Immature natural killer cell (primary cell): Measurements from ENCODE around the gene DIRAS1. TPM values are rescaled to one million over a fixed set of nuclear protein-coding genes. Genes with fewer than 3 reads are reported as not detected.
"Not testable (repeated sequence)": the region's sequence is repeated elsewhere in the genome, so short reads cannot be mapped to it uniquely, and the experiment has no call there.

ENCODE experiments used
- DNase-seq, 3 donors: peaks; one replicate each; pipeline ENCODE4 v3.0.0; 2022; ENCODE audit warnings: mixed read lengths in 1 of 3
- H3K27ac Mint-ChIP-seq, 6 donors: one replicate each; pipeline ENCODE4 v1.8.0; 2020; ENCODE audit warnings: mixed read lengths in 6 of 6, mild to moderate bottlenecking in 5 of 6, inconsistent platforms in 4 of 6, moderate library complexity in 3 of 6
- H3K27me3 Mint-ChIP-seq, 3 donors: one replicate each; pipeline ENCODE4 v1.8.0; 2020 to 2021; ENCODE audit warnings: low read depth in 3 of 3, mild to moderate bottlenecking in 3 of 3, mixed read lengths in 3 of 3, moderate library complexity in 3 of 3, inconsistent platforms in 1 of 3
- H3K36me3 Mint-ChIP-seq, 3 donors: one replicate each; pipeline ENCODE4 v1.8.0; 2020; ENCODE audit warnings: mixed read lengths in 3 of 3, inconsistent platforms in 2 of 3, mild to moderate bottlenecking in 2 of 3
- H3K4me1 Mint-ChIP-seq, 2 donors: one replicate each; pipeline ENCODE4 v1.8.0; 2020; ENCODE audit warnings: inconsistent platforms in 2 of 2, mild to moderate bottlenecking in 2 of 2, mixed read lengths in 2 of 2, moderate library complexity in 1 of 2
- H3K4me3 Mint-ChIP-seq, 5 donors: one replicate each; pipeline ENCODE4 v1.8.0; 2020; ENCODE audit warnings: mild to moderate bottlenecking in 5 of 5, mixed read lengths in 5 of 5, inconsistent platforms in 3 of 5, moderate library complexity in 3 of 5
- H3K9me3 Mint-ChIP-seq, 6 donors: one replicate each; pipeline ENCODE4 v1.8.0; 2020; ENCODE audit warnings: mild to moderate bottlenecking in 6 of 6, mixed read lengths in 6 of 6, inconsistent platforms in 4 of 6, moderate library complexity in 3 of 6
- polyA plus RNA-seq, 3 donors: library from polyadenylated mRNA; unstranded; fragments of 300-500 nt; fragmentation: Illumina TruSeq; gene quantifications; one replicate each; pipeline ENCODE4 v1.2.3, GENCODE V29; 2021

Gene DIRAS1
- polyA plus RNA-seq, 3 donors from 2014 or later = not detected

DNA sequence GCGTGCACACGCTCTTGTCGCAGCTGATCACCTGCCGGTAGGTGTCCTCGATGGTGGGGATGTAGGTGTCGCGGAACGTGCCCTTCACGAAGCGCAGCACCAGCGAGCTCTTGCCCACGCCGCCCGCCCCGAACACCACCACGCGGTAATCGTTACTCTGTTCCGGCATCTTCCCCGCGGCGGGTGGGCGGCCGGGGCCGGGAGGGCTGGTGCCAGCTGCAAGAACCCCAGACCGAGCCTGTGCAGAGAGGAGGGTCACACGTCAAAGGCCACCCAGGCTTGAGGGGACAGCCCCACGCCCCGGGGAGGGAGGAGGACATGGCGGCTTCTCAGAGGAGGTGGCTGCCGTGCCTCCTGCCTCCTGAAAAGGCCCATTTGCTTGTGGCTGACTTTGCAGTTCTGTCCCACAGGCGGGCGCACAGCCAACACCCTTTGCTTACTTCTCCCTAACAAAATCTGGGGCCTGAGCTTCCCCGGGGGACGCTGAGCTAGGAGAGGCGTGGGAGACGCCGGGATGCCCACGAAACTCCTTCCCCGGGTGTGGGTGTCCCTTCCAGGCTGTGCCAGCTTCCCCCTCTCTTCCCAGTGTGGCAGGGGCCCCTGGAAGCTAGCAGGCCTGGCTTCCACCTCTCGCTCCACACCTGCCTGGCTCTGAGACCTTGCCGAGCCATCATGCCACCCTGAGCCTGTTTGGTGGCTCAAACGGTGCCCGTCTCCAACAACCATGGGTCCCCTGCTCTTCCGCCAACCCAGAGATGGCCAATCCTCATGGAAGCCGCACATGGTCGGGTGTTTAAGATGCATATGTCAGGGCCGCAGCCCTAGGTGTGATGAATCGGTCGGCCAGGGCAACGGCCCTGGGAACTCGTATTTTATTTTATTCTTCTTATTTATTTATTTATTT is 3.3 kb downstream of the DIRAS1 start:
- Mint-ChIP-seq H3K27me3 (peaks cover 0 to 5% (median 5%) of the 10 kb centered on the region in 3 donors), H3K36me3 (peaks cover 0 to 4% (median 0%) of the 10 kb centered on the region in 3 donors), H3K4me1 (peaks cover 0 to 4% of the 10 kb centered on the region in 2 donors), H3K27ac (no peak overlapping the region), H3K9me3 (peaks cover 0 to 9% (median 3%) of the 10 kb centered on the region in 6 donors), H3K4me3 (no peak overlapping the region)
- no peak for DNase-seq

DNA sequence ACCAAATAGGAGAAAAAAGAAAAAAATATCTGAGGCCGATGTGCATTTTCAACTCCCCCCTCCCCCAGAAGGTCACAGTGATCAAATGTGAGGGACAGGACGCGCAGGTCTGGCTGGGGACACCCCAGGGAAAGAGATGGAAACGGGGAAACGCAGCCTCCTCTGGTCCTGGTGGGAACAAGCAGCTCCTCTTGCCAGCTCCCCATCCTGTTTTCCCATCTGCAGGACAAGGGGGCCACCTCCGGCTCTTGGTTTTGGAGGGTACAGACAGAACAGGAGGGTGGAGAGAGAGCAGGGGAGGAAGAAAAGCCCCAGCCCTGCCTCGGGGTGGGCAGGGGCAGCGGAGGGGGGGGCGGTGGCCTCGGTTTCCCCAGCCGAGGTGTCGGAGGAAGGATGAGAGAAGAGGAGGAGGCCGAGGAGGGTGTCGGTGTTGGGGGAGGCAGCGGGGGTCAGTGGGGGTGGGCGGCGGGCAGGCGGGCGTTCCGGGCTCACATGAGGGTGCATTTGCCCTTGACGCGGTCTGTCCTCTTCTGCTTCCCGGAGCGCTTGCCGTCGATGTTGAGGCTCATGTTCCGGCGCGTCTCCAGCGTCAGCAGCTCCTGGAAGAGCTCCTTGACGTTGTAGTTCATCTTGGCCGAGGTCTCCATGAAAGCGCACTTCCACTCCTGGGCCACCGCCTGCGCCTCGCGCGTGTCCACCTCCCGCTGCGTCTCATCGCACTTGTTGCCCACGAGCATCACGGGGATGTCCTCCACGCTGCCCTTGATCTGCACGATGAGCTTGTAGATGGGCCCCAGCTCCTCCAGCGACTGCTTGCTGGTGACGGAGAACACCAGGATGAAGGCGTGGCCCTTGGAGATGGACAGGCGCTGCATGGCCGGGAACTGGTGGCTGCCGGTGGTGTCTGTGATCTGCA is 4.2 kb downstream of the DIRAS1 start:
- H3K9me3 Mint-ChIP-seq = peaks cover 0 to 9% (median 3%) of the 10 kb centered on the region in 6 donors
- H3K4me1 Mint-ChIP-seq = peaks cover 0 to 4% of the 10 kb centered on the region in 2 donors
- DNase-seq = no peak
- H3K4me3 Mint-ChIP-seq = no peak overlapping the region
- peaks cover 1 to 5% (median 5%) of the 10 kb centered on the region in 3 donors for H3K27me3 Mint-ChIP-seq
- no peak overlapping the region for H3K27ac Mint-ChIP-seq
- peaks cover 0 to 4% (median 0%) of the 10 kb centered on the region in 3 donors for H3K36me3 Mint-ChIP-seq

DNA sequence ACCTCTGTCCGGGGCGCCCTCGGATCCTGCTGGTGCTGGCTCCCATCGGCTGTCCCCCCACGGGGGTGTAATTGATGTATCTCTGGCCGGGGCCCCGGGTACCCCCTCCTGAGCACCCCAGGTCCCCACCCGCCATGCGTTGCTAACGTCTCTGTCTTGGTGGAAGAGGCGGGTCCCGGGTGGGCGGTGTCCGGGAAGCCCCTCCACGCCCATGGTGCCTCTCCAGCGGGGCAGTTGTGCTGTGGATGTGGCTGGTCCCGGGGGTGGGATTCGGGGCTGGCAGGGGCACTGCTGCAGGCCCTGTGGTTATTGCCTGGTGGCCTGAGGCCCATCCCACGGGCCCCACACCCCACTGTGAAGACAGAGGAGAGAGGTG is 4.9 kb downstream of the DIRAS1 start:
- Mint-ChIP-seq H3K9me3 (peaks cover 0 to 9% (median 3%) of the 10 kb centered on the region in 6 donors), H3K27ac (no peak overlapping the region), H3K27me3 (peaks cover 2 to 5% (median 3%) of the 10 kb centered on the region in 3 donors), H3K4me1 (peaks cover 0 to 4% of the 10 kb centered on the region in 2 donors), H3K36me3 (peaks cover 0 to 4% (median 0%) of the 10 kb centered on the region in 3 donors), H3K4me3 (no peak overlapping the region)
- DNase-seq = no peak

DNA sequence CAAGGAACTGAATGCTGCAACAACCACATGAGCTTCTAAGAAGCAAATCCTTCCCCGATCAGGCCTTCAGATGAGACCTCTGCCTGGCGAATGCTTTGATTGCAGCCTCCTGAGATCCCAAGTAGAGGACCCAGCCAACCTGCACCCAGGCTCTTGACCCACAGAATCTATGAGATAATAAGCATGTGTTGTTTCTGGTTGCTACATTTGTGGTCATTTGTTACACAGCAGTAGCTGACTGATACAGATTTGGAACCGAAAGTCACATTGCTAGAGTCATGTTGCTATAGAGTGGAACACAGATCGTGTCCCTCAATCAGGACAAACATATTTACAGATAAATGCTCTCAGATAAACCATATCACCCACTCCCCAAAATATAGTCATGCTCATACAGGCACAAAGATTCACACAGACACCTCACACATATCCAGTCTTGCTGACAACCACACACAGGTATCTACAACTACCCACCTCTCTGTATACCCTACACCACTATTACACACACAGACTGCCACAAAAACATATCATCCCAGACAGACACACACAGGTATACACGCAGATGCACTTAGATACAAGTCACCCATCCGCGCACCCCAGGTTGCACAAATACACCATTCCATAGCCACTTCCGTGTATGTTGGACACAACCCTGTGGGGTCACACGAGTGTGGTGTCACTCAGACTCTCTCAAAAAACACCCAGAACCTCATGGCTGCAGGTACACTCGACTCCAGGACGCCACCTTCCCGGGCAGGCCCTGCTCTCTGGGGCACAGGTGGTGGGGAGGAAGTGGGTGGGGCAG is 5.5 kb downstream of the DIRAS1 start:
- Mint-ChIP-seq H3K9me3 (peaks cover 0 to 9% (median 3%) of the 10 kb centered on the region in 6 donors), H3K27ac (no peak overlapping the region), H3K36me3 (peaks cover 0 to 4% (median 0%) of the 10 kb centered on the region in 3 donors), H3K27me3 (peaks cover 2 to 5% (median 3%) of the 10 kb centered on the region in 3 donors), H3K4me1 (peaks cover 0 to 4% of the 10 kb centered on the region in 2 donors), H3K4me3 (no peak overlapping the region)
- no peak for DNase-seq

DNA sequence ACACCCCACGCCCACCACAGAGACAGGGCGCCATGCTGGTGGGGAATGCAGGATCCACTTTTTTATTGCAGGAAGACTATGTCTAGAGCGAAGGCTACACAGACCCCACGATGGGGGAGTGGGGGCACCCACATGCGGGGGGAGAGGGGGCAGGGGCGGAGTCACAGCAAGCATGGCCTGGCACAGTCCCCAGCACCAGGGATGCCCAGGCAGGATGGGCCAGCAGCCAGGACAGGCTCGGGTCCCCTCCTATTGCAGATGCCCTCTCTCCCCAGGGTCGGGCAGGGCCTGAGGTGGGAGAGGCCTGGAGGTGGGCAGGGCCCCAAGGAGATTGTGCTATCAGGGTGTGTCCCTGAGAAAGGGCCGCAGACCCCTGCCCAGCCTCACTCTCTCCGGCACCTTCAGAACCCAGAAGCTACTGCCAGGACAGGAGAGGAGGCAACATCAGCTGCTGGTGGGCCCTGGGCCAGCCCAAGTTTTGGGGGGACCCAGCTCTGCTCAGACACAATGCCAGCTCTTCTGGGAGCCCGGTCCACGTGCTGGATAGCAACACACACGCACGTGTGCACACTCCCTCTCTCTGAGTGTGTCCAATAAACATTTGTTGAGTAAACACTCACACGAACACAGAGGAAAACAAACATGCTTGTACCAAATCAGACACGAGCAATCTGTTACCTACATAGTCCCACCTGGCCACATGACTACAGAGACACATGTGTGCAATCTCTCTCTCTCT is 6.5 kb downstream of the DIRAS1 start:
- Mint-ChIP-seq H3K36me3 (peaks cover 0 to 4% (median 0%) of the 10 kb centered on the region in 3 donors), H3K27me3 (peaks cover under 1 to 6% (median 2%) of the 10 kb centered on the region in 3 donors), H3K27ac (no peak overlapping the region), H3K4me3 (no peak overlapping the region), H3K4me1 (peaks cover 0 to 2% of the 10 kb centered on the region in 2 donors), H3K9me3 (peaks cover 0 to 9% (median 2%) of the 10 kb centered on the region in 6 donors)
- DNase-seq = no peak

DNA sequence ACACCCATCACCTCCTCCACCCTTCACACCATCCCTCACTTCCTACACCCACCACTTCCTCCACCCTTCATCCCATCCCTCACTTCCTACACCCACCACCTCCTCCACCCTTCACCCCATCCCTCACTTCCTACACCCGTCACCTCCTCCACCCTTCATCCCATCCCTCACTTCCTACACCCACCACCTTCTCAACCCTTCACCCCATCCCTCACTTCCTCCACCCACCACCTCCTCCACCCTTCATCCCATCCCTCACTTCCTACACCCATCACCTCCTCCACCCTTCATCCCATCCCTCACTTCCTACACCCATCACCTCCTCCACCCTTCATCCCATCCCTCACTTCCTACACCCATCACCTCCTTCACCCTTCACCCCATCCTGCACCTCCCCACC is 7.1 kb downstream of the DIRAS1 start:
- not testable (repeated sequence) for H3K4me3 Mint-ChIP-seq, H3K9me3 Mint-ChIP-seq

DNA sequence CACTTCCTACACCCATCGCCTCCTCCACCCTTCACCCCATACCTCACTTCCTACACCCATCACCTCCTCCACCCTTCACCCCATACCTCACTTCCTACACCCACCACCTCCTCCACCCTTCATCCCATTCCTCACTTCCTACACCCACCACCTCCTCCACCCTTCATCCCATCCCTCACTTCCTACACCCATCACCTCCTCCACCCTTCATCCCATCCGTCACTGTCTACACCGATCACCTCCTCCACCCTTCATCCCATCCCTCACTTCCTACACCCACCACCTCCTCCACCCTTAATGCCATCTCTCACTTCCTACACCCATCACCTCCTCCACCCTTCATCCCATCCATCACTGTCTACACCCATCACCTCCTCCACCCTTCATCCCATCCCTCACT is 8.0 kb downstream of the DIRAS1 start:
- not testable (repeated sequence) for DNase-seq, H3K4me1 Mint-ChIP-seq, H3K36me3 Mint-ChIP-seq, H3K9me3 Mint-ChIP-seq, H3K27me3 Mint-ChIP-seq, H3K27ac Mint-ChIP-seq, H3K4me3 Mint-ChIP-seq

More for the DNA sequence above, 7.1 kb downstream of the DIRAS1 start:
- H3K4me1 Mint-ChIP-seq, H3K27me3 Mint-ChIP-seq, DNase-seq, H3K27ac Mint-ChIP-seq, H3K36me3 Mint-ChIP-seq: not testable (repeated sequence)

DNA sequence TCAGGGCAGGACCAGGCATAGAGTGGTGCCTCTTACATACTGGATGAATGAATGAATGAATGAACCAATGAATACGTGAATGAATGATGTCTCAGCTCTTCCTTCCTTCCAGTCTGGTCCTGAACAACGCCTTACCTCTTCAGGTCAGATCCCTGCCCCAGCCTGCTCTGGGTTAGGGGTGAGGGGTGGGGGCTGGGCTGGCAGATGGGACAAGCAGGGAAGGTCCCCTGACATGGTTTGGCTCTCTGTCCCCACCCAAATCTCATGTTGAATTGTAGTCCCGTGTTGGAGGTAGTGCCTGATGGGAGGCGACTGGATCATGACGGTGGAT is 9.3 kb downstream of the DIRAS1 start:
- H3K27me3 Mint-ChIP-seq = peaks cover 0 to 4% (median 2%) of the 10 kb centered on the region in 3 donors
- H3K4me1 Mint-ChIP-seq = no peaks in the 10 kb centered on the region
- peaks cover 0 to 9% (median 2%) of the 10 kb centered on the region in 6 donors for H3K9me3 Mint-ChIP-seq

DNA sequence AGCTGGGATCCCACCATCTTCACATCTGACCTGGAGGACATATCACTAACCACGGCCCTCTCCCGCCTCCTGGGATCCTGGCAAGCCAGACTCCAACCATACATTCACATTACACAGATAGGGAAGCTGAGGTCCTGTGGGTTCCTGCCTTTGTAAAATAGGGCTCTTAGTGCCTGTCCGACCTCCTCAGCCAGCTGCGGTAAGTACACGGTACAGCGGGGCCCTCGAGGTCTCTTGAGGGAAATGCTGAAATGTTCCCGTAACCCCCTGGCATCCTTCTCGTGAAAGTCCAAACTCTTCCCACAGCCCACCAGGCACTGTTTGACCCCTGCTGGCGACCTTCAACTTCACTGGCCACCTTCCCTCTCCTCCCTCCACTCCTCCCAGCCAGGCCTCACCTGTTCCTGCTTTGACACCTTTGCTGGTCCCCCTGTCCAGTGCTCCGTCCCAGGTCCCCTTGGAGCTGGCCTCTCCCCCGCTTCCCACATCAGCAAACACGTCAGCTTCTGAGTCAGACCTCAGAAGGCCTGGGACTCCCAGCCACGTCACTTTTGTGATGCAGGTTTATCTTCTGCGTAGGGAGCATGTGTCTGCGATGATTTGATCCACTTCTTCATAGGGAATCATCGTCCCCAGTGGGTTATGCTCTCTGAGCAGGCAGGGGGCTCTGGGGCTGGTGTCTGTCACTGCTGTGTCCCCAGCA is 9.8 kb downstream of the DIRAS1 start:
- DNase-seq = no peak
- Mint-ChIP-seq H3K27ac (no peak overlapping the region), H3K4me3 (no peak overlapping the region), H3K9me3 (peaks cover 0 to 9% (median 1%) of the 10 kb centered on the region in 6 donors), H3K36me3 (peaks cover 0 to 4% (median 0%) of the 10 kb centered on the region in 3 donors), H3K4me1 (no peaks in the 10 kb centered on the region), H3K27me3 (peaks cover 0 to 4% (median 3%) of the 10 kb centered on the region in 3 donors)

More for the DNA sequence above, 9.3 kb downstream of the DIRAS1 start:
- Mint-ChIP-seq H3K27ac (no peak overlapping the region), H3K36me3 (peaks cover 0 to 4% (median 0%) of the 10 kb centered on the region in 3 donors), H3K4me3 (no peak overlapping the region)
- no peak for DNase-seq

DNA sequence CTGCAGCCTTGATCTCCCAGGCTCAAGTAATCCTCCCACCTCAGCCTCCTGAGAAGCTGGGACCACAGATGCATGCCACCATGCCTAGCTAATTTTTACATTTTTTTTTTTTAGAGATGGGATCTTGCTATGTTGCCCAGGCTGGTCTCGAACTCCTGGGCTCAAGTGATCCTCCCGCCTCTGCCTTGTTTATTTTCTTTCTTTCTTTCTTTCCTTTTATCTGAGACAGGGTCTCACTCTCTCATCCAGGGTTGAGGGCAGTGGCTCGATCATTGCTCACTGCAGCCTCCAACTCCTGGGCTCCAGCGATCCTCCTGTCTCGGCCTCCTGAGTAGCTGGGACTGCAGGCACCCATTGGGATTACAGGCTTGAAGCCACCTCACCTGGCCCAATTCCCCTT is 14.9 kb downstream of the DIRAS1 start:
- no peak overlapping the region for H3K27ac Mint-ChIP-seq
- no peak for DNase-seq
- peaks cover 4 to 5% (median 4%) of the 10 kb centered on the region in 3 donors for H3K27me3 Mint-ChIP-seq
- H3K4me1 Mint-ChIP-seq = peaks cover 6 to 7% of the 10 kb centered on the region in 2 donors
- no peak overlapping the region for H3K4me3 Mint-ChIP-seq
- no peaks in the 10 kb centered on the region for H3K36me3 Mint-ChIP-seq
- no peaks in the 10 kb centered on the region for H3K9me3 Mint-ChIP-seq

DNA sequence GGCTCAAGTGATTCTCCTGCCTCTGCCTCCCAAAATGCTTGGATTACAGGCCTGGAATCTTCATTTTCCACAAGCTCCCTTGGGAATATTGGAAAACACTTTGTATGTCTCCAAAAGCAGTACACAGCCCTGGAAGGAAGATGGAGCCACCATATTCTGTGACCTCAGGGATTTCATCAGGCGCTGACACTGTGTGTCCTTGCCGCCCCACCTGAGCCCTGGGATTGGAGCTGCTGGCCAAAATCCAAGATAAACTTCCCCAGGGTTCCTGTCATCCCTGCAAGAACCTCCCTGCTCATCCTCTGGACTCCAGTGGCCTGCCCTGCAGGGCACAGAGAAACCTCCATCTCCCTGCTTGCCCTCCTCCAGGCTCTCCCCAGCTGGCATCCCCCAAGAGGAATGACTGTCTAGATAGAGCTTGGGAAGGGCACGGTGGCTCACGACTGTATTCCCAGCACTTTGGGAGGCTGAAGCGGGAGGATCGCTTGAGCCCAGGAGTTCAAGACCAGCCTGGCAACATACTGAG is 17.4 kb downstream of the DIRAS1 start:
- no peaks in the 10 kb centered on the region for H3K9me3 Mint-ChIP-seq
- H3K27ac Mint-ChIP-seq = no peak overlapping the region
- peak overlapping the region in 3 of 5 donors; percentile 18 to 21 (median 18) for H3K4me3 Mint-ChIP-seq
- H3K4me1 Mint-ChIP-seq = peaks cover 6 to 7% of the 10 kb centered on the region in 2 donors
- no peaks in the 10 kb centered on the region for H3K36me3 Mint-ChIP-seq
- DNase-seq = no peak
- H3K27me3 Mint-ChIP-seq = peaks cover 2 to 5% (median 4%) of the 10 kb centered on the region in 3 donors

DNA sequence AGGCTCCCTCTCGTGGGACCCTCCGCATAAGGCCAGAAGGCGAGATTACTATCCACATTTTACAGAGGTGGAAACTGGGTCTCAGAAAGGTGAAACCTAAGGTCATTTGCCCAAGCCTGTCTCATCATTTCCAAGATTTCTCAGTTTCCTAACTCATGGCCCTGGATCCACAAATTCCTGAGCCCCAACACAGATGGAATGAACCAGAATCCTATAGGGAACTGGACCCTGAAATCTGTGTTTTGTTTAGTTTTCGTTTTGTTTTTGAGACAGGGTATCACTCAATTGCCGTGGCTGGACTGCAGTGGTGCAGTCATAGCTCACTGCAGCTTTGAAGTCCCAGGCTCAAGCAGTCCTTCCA is 18.1 kb downstream of the DIRAS1 start:
- peaks cover 6 to 7% of the 10 kb centered on the region in 2 donors for H3K4me1 Mint-ChIP-seq
- peaks cover 2 to 5% (median 4%) of the 10 kb centered on the region in 3 donors for H3K27me3 Mint-ChIP-seq

More for the DNA sequence above, 18.1 kb downstream of the DIRAS1 start:
- Mint-ChIP-seq H3K4me3 (peak overlapping the region; percentile 60 to 79 (median 69)), H3K36me3 (no peaks in the 10 kb centered on the region), H3K9me3 (no peaks in the 10 kb centered on the region), H3K27ac (peak overlapping the region in 3 of 6 donors; percentile 32 to 83 (median 40))
- no peak for DNase-seq
